ENCODE measurements around the gene NUFIP1. TPM values are rescaled to one million over a fixed set of nuclear protein-coding genes. Genes with fewer than 3 reads are reported as not detected.

NUFIP1 gene
- total and polyA plus RNA-seq, 2 experiments from 2014 or later, result 7.7 to 23.9 TPM

DNA sequence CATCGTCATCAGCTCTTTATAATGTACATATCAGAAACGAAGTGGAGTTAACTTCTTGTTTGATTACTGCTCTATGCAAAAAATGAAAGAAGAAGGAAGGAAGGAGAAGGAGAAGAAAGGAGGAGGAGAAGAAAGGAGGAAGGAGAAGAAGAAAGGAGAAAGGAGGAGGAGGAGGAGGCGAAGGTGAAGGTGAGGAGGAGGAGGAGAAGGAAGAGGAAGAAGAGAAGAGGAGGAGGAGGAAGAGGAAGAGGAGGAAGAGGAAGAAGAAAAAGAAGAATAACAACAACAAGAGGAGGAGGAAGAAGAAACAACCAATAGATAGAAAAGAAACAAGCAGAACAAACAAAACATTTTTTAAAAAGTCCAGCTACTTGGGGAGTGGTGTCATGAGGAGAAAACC lies 13.1 kb downstream of the NUFIP1 start (continued):
- TF ChIP-seq CTCF (conservative IDR thresholded peaks at IDR 0.05; ENCODE audit: low read depth in 2 of 2) (no peak), ZNF331 (CRISPR knock-in tag; IDR thresholded peaks at IDR 0.05; ENCODE audit: low read depth) (no peak), ZNF114 (CRISPR knock-in tag; IDR thresholded peaks at IDR 0.05) (no peak), EZH2phosphoT487 (IDR thresholded peaks at IDR 0.05; ENCODE audit: unreplicated experiment) (no peak), POLR2AphosphoS5 (IDR thresholded peaks at IDR 0.05; ENCODE audit: low read depth) (no peak)
- TF ChIP-seq, protein P1, sequence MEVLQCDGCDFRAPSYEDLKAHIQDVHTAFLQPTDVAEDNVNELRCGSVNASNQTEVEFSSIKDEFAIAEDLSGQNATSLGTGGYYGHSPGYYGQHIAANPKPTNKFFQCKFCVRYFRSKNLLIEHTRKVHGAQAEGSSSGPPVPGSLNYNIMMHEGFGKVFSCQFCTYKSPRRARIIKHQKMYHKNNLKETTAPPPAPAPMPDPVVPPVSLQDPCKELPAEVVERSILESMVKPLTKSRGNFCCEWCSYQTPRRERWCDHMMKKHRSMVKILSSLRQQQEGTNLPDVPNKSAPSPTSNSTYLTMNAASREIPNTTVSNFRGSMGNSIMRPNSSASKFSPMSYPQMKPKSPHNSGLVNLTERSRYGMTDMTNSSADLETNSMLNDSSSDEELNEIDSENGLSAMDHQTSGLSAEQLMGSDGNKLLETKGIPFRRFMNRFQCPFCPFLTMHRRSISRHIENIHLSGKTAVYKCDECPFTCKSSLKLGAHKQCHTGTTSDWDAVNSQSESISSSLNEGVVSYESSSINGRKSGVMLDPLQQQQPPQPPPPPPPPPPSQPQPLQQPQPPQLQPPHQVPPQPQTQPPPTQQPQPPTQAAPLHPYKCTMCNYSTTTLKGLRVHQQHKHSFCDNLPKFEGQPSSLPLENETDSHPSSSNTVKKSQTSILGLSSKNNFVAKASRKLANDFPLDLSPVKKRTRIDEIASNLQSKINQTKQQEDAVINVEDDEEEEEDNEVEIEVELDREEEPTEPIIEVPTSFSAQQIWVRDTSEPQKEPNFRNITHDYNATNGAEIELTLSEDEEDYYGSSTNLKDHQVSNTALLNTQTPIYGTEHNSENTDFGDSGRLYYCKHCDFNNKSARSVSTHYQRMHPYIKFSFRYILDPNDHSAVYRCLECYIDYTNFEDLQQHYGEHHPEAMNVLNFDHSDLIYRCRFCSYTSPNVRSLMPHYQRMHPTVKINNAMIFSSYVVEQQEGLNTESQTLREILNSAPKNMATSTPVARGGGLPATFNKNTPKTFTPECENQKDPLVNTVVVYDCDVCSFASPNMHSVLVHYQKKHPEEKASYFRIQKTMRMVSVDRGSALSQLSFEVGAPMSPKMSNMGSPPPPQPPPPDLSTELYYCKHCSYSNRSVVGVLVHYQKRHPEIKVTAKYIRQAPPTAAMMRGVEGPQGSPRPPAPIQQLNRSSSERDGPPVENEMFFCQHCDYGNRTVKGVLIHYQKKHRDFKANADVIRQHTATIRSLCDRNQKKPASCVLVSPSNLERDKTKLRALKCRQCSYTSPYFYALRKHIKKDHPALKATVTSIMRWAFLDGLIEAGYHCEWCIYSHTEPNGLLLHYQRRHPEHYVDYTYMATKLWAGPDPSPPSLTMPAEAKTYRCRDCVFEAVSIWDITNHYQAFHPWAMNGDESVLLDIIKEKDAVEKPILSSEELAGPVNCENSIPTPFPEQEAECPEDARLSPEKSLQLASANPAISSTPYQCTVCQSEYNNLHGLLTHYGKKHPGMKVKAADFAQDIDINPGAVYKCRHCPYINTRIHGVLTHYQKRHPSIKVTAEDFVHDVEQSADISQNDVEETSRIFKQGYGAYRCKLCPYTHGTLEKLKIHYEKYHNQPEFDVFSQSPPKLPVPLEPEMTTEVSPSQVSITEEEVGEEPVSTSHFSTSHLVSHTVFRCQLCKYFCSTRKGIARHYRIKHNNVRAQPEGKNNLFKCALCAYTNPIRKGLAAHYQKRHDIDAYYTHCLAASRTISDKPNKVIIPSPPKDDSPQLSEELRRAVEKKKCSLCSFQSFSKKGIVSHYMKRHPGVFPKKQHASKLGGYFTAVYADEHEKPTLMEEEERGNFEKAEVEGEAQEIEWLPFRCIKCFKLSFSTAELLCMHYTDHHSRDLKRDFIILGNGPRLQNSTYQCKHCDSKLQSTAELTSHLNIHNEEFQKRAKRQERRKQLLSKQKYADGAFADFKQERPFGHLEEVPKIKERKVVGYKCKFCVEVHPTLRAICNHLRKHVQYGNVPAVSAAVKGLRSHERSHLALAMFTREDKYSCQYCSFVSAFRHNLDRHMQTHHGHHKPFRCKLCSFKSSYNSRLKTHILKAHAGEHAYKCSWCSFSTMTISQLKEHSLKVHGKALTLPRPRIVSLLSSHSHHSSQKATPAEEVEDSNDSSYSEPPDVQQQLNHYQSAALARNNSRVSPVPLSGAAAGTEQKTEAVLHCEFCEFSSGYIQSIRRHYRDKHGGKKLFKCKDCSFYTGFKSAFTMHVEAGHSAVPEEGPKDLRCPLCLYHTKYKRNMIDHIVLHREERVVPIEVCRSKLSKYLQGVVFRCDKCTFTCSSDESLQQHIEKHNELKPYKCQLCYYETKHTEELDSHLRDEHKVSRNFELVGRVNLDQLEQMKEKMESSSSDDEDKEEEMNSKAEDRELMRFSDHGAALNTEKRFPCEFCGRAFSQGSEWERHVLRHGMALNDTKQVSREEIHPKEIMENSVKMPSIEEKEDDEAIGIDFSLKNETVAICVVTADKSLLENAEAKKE (CRISPR knock-in tag; IDR thresholded peaks at IDR 0.05), result no peak

GRCh38 chr13:44974056-44974793 lies 15.0 kb downstream of the NUFIP1 start:
- H3K4me1 ChIP-seq (ENCODE audit: insufficient read depth), result 0 out of 2 replicates have a peak, but pooled peaks cover 4% of the 10 kb centered on the region
- no peak overlapping the region for H3K4me3 ChIP-seq
- peaks cover 12% of the 10 kb centered on the region for H4K20me1 ChIP-seq (replicated peaks; ENCODE audit: insufficient read depth)
- no peaks in the 10 kb centered on the region for H3K9me2 ChIP-seq (ENCODE audit: insufficient read depth)
- H3F3A ChIP-seq (replicated peaks; ENCODE audit: low read depth), result no peaks in the 10 kb centered on the region
- H2AFZ ChIP-seq, result no peak overlapping the region
- Mint-ChIP-seq H3K9me3 (no peaks in the 10 kb centered on the region), H3K27me3 (ENCODE audit: insufficient read depth, low read depth, poor library complexity) (no peaks in the 10 kb centered on the region), H3K4me1 (peaks cover 3% of the 10 kb centered on the region), H3K27ac (no peak overlapping the region), H3K36me3 (ENCODE audit: low read depth) (peaks cover 25% of the 10 kb centered on the region; the same call in 2 of the 3 replicates), H3K4me3 (no peak overlapping the region)
- DNase-seq (ENCODE audit: low spot score) (no peak), ATAC-seq (no peak)
- no peak overlapping the region; the same call in 1 of the 2 replicates for H3K27ac ChIP-seq (ENCODE audit: low read depth)
- peaks cover 20% of the 10 kb centered on the region; the same call in 1 of the 2 replicates for H3K79me2 ChIP-seq (replicated peaks; ENCODE audit: insufficient read depth)
- no peaks in the 10 kb centered on the region for H3K27me3 ChIP-seq (ENCODE audit: insufficient read depth)
- no peak overlapping the region for H3K4me2 ChIP-seq
- H3K36me3 ChIP-seq (ENCODE audit: insufficient read depth), result peaks cover 15% of the 10 kb centered on the region
- TF ChIP-seq POLR2AphosphoS5 (IDR thresholded peaks at IDR 0.05; ENCODE audit: low read depth), result no peak
- no peak for TF ChIP-seq NANOG (IDR thresholded peaks at IDR 0.05; ENCODE audit: borderline replicate concordance)
- TF ChIP-seq ETS1 (IDR thresholded peaks at IDR 0.05), result no peak
- TF ChIP-seq EZH2phosphoT487 (IDR thresholded peaks at IDR 0.05; ENCODE audit: unreplicated experiment), result no peak
- TF ChIP-seq, protein P2, sequence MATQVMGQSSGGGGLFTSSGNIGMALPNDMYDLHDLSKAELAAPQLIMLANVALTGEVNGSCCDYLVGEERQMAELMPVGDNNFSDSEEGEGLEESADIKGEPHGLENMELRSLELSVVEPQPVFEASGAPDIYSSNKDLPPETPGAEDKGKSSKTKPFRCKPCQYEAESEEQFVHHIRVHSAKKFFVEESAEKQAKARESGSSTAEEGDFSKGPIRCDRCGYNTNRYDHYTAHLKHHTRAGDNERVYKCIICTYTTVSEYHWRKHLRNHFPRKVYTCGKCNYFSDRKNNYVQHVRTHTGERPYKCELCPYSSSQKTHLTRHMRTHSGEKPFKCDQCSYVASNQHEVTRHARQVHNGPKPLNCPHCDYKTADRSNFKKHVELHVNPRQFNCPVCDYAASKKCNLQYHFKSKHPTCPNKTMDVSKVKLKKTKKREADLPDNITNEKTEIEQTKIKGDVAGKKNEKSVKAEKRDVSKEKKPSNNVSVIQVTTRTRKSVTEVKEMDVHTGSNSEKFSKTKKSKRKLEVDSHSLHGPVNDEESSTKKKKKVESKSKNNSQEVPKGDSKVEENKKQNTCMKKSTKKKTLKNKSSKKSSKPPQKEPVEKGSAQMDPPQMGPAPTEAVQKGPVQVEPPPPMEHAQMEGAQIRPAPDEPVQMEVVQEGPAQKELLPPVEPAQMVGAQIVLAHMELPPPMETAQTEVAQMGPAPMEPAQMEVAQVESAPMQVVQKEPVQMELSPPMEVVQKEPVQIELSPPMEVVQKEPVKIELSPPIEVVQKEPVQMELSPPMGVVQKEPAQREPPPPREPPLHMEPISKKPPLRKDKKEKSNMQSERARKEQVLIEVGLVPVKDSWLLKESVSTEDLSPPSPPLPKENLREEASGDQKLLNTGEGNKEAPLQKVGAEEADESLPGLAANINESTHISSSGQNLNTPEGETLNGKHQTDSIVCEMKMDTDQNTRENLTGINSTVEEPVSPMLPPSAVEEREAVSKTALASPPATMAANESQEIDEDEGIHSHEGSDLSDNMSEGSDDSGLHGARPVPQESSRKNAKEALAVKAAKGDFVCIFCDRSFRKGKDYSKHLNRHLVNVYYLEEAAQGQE (IDR thresholded peaks at IDR 0.05; ENCODE audit: unreplicated experiment), result no peak
- no peak for TF ChIP-seq ZNF331 (CRISPR knock-in tag; IDR thresholded peaks at IDR 0.05; ENCODE audit: low read depth)
- TF ChIP-seq JUNB (IDR thresholded peaks at IDR 0.05; ENCODE audit: unreplicated experiment), result no peak
- TF ChIP-seq CREB1 (CRISPR knock-in tag; IDR thresholded peaks at IDR 0.05; ENCODE audit: low read depth), result no peak
- TF ChIP-seq STAT1 (IDR thresholded peaks at IDR 0.05; ENCODE audit: unreplicated experiment), result no peak
